Osteoblast (primary cell): Measurements from ENCODE around the gene CTTN. TPM values are rescaled to one million over a fixed set of nuclear protein-coding genes. Genes with fewer than 3 reads are reported as not detected.

Source experiments
- DNase-seq: peaks from one replicate; pipeline ENCODE4 v3.0.0; 2011; ENCODE audit warnings: low spot score, mixed read lengths; ENCODE audit not compliant: insufficient read length; ENCODE audit errors: missing footprints
- H2AFZ ChIP-seq: 2 replicates; pipeline ENCODE4 v1.6.0; 2011; ENCODE audit warnings: mild to moderate bottlenecking, low read length
- H3K27ac ChIP-seq: 2 replicates; pipeline ENCODE4 v1.5.1; 2011; ENCODE audit warnings: mild to moderate bottlenecking, low read depth, low read length, moderate library complexity
- H3K27me3 ChIP-seq: 2 replicates; pipeline ENCODE4 v1.6.0; 2012; ENCODE audit warnings: mild to moderate bottlenecking, control low read depth, inconsistent platforms, low read length, moderate library complexity; ENCODE audit not compliant: insufficient read depth
- H3K36me3 ChIP-seq: 2 replicates; pipeline ENCODE4 v1.5.1; 2011; ENCODE audit warnings: mild to moderate bottlenecking, low read length, control low read depth, moderate library complexity; ENCODE audit not compliant: insufficient read depth
- H3K4me1 ChIP-seq: 2 replicates; pipeline ENCODE4 v1.5.1; 2011; ENCODE audit warnings: mild to moderate bottlenecking, low read length, control low read depth, moderate library complexity; ENCODE audit not compliant: insufficient read depth
- H3K4me2 ChIP-seq: 2 replicates; pipeline ENCODE4 v1.6.0; 2011; ENCODE audit warnings: mild to moderate bottlenecking, low read length; ENCODE audit not compliant: insufficient read depth
- H3K4me3 ChIP-seq: fragments of 200-600 bp; sonication (generic); 3 replicates; pipeline ENCODE4 v1.5.1; 2012; ENCODE audit warnings: mild to moderate bottlenecking, low read length, inconsistent platforms; ENCODE audit not compliant: insufficient read depth
- H3K79me2 ChIP-seq: 2 replicates; pipeline ENCODE4 v1.6.0; 2012; ENCODE audit warnings: mild to moderate bottlenecking, low read length, control low read depth, inconsistent platforms; ENCODE audit not compliant: insufficient read depth
- H3K9me3 ChIP-seq: 2 replicates; pipeline ENCODE4 v1.5.1; 2011; ENCODE audit warnings: low read depth, low read length, control low read depth
- H4K20me1 ChIP-seq: 2 replicates; pipeline ENCODE4 v1.6.0; 2012; ENCODE audit warnings: mild to moderate bottlenecking, low read length, control low read depth; ENCODE audit not compliant: insufficient read depth
- total RNA-seq: library from RNA; depleted of rRNA; stranded (reverse); fragments of >200 nt; gene quantifications from 2 replicates; pipeline ENCODE4 v1.2.3, GENCODE V29; 2012
- TF ChIP-seq, protein P1 (sequence below): IDR thresholded peaks from 2 replicates; pipeline ENCODE4 v1.5.1; 2011; ENCODE audit warnings: mild to moderate bottlenecking, low read depth, low read length, moderate library complexity; ENCODE audit errors: extremely low read depth

The CTTN gene
- total RNA-seq, 1 donor: 429 TPM

DNA sequence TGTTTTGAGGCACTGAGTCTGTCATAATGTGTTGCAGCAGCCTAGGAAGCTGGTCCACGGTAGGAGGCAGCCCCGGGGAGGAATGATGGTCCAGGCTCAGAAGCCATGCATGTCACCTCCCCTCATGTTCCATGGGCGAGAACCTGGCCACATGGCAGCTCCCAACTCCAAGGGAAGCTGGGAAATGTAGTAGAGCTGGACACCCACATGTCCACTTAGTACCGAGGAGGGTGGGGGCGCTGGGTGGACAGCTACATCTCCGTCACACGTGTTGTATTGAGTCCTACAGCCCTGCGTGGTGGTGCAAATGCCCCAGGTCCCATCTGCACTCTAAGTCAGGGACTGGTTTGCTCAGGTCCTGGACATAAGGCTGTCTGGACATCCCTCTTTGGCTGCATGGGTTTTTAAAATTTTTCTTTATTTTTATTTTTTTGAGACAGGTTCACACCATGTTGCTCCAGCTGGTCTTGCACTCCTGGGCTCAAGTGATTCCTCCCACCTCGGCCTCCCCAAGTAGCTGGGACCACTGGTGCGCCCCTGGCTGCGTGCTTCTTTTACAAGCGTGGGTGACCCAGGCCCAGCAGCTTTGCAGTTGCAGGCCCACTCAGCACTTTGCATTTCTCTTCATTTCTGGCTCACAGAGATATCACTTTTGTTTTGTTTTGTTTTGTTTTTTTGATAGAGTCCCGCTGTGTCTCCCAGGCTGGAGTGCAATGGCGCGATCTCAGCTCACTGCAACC is 3.9 kb upstream of the CTTN start:
- Histone ChIP-seq H3K36me3 (no peaks in the 10 kb centered on the region), H3K4me2 (no peak overlapping the region), H3K9me3 (no peaks in the 10 kb centered on the region), H3K4me1 (peaks cover 7% of the 10 kb centered on the region), H3K79me2 (peaks cover 50% of the 10 kb centered on the region), H3K27ac (no peak overlapping the region), H4K20me1 (peaks cover 5% of the 10 kb centered on the region), H3K27me3 (no peaks in the 10 kb centered on the region), H2AFZ (no peak overlapping the region), H3K4me3 (no peak overlapping the region)
- TF ChIP-seq, protein P1, sequence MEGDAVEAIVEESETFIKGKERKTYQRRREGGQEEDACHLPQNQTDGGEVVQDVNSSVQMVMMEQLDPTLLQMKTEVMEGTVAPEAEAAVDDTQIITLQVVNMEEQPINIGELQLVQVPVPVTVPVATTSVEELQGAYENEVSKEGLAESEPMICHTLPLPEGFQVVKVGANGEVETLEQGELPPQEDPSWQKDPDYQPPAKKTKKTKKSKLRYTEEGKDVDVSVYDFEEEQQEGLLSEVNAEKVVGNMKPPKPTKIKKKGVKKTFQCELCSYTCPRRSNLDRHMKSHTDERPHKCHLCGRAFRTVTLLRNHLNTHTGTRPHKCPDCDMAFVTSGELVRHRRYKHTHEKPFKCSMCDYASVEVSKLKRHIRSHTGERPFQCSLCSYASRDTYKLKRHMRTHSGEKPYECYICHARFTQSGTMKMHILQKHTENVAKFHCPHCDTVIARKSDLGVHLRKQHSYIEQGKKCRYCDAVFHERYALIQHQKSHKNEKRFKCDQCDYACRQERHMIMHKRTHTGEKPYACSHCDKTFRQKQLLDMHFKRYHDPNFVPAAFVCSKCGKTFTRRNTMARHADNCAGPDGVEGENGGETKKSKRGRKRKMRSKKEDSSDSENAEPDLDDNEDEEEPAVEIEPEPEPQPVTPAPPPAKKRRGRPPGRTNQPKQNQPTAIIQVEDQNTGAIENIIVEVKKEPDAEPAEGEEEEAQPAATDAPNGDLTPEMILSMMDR: no peak
- no peak for DNase-seq

- Histone ChIP-seq H3K9me3 (no peaks in the 10 kb centered on the region), H3K27ac (peak overlapping the region; percentile 90), H3K4me2 (peak overlapping the region; percentile 96), H4K20me1 (peaks cover 26% of the 10 kb centered on the region), H3K4me3 (peak overlapping the region; percentile 83), H3K27me3 (no peaks in the 10 kb centered on the region), H3K36me3 (peaks cover 10% of the 10 kb centered on the region), H3K79me2 (peaks cover 74% of the 10 kb centered on the region), H2AFZ (peak overlapping the region; percentile 80), H3K4me1 (peaks cover 23% of the 10 kb centered on the region)
- TF ChIP-seq, protein P1: no peak
- peak; percentile 27 for DNase-seq
These were observed 870 bp upstream of the CTTN start for GRCh38 chr11:70397336-70397982.

GRCh38 chr11:70398834-70399680 is 728 bp downstream of the CTTN start:
- Histone ChIP-seq H3K27ac (peak overlapping the region; percentile 90), H3K4me1 (peaks cover 25% of the 10 kb centered on the region), H3K36me3 (peaks cover 10% of the 10 kb centered on the region), H4K20me1 (peaks cover 42% of the 10 kb centered on the region), H3K9me3 (no peaks in the 10 kb centered on the region), H3K4me3 (peak overlapping the region; percentile 83), H2AFZ (peak overlapping the region; percentile 71), H3K4me2 (peak overlapping the region; percentile 96), H3K27me3 (no peaks in the 10 kb centered on the region), H3K79me2 (peaks cover 81% of the 10 kb centered on the region)
- DNase-seq: peak; percentile 51
- TF ChIP-seq, protein P1: no peak
